WERI-Rb-1 (cell line): ENCODE data around the gene ZNF280A.
"Not testable (repeated sequence)": the region's sequence is repeated elsewhere in the genome, so short reads cannot be mapped to it uniquely, and the experiment has no call there.

Source experiments
- DNase-seq: peaks from one replicate; pipeline ENCODE4 v3.0.0-alpha.2; 2020
- H3K27ac ChIP-seq: fragments of 250-450 bp; sonication (Bioruptor Pico); 2 replicates; pipeline ENCODE4 v1.5.1; 2020; ENCODE audit warnings: mild to moderate bottlenecking, moderate library complexity
- H3K27me3 ChIP-seq: fragments of 250-450 bp; sonication (Bioruptor Pico); 2 replicates; pipeline ENCODE4 v1.5.1; 2021; ENCODE audit warnings: mild to moderate bottlenecking, low read depth, moderate library complexity; ENCODE audit not compliant: insufficient read depth, severe bottlenecking
- H3K36me3 ChIP-seq: fragments of 250-450 bp; sonication (Bioruptor Pico); 2 replicates; pipeline ENCODE4 v1.5.1; 2020; ENCODE audit warnings: mild to moderate bottlenecking, moderate library complexity
- H3K4me3 ChIP-seq: 2 replicates; pipeline ENCODE4 v1.5.1; 2011; ENCODE audit warnings: low read depth, mild to moderate bottlenecking, control low read depth, low read length
- H3K9me3 ChIP-seq: fragments of 250-450 bp; sonication (Bioruptor Pico); 2 replicates; pipeline ENCODE4 v1.5.1; 2021; ENCODE audit warnings: mild to moderate bottlenecking, moderate library complexity; ENCODE audit not compliant: severe bottlenecking
- CTCF ChIP-seq: IDR thresholded peaks from 2 replicates; pipeline ENCODE4 v1.5.1; 2011; ENCODE audit warnings: low read depth, mild to moderate bottlenecking, control low read depth, inconsistent platforms, low read length

The ZNF280A gene

GRCh38 chr22:22535662-22536061 is 15.6 kb upstream of the ZNF280A start:
- Histone ChIP-seq H3K4me3 (no peak overlapping the region), H3K27ac (no peak overlapping the region), H3K27me3 (no peaks in the 10 kb centered on the region), H3K9me3 (no peaks in the 10 kb centered on the region), H3K36me3 (no peaks in the 10 kb centered on the region)
- no peak for DNase-seq
- no peak for TF ChIP-seq CTCF

- Histone ChIP-seq H3K4me3 (no peak overlapping the region), H3K9me3 (no peaks in the 10 kb centered on the region), H3K27me3 (no peaks in the 10 kb centered on the region), H3K36me3 (no peaks in the 10 kb centered on the region), H3K27ac (no peak overlapping the region)
- DNase-seq = no peak
- no peak for TF ChIP-seq CTCF
Measured at GRCh38 chr22:22534604-22535415, 14.7 kb upstream of the ZNF280A start.

- H3K27me3 ChIP-seq = no peaks in the 10 kb centered on the region
Measured at GRCh38 chr22:22533863-22534262, 13.8 kb upstream of the ZNF280A start.

GRCh38 chr22:22533417-22533816 is 13.3 kb upstream of the ZNF280A start:
- no peak for DNase-seq
- no peaks in the 10 kb centered on the region for H3K9me3 ChIP-seq
- H3K36me3 ChIP-seq = no peaks in the 10 kb centered on the region
- no peak overlapping the region for H3K4me3 ChIP-seq
- no peak overlapping the region for H3K27ac ChIP-seq
- H3K27me3 ChIP-seq = no peaks in the 10 kb centered on the region
- TF ChIP-seq CTCF = no peak

More at GRCh38 chr22:22533863-22534262, 13.8 kb upstream of the ZNF280A start:
- TF ChIP-seq CTCF = no peak
- DNase-seq = no peak
- Histone ChIP-seq H3K9me3 (no peaks in the 10 kb centered on the region), H3K36me3 (no peaks in the 10 kb centered on the region), H3K4me3 (no peak overlapping the region), H3K27ac (no peak overlapping the region)

- not testable (repeated sequence) for H3K27me3 ChIP-seq, H3K36me3 ChIP-seq, H3K9me3 ChIP-seq, DNase-seq, H3K27ac ChIP-seq, H3K4me3 ChIP-seq
Measured at GRCh38 chr22:22532547-22533071, 12.5 kb upstream of the ZNF280A start.

GRCh38 chr22:22531770-22532546 is 11.9 kb upstream of the ZNF280A start:
- H3K9me3 ChIP-seq = no peaks in the 10 kb centered on the region
- H3K4me3 ChIP-seq = no peak overlapping the region
- no peaks in the 10 kb centered on the region for H3K36me3 ChIP-seq
- no peak overlapping the region for H3K27ac ChIP-seq
- no peak for DNase-seq
- no peak for TF ChIP-seq CTCF
- no peaks in the 10 kb centered on the region for H3K27me3 ChIP-seq
